GM12872 (cell line): ENCODE results near the gene SLIT3.

Experiments
- CTCF ChIP-seq: IDR thresholded peaks from 3 replicates; pipeline ENCODE4 v1.5.1; 2011; ENCODE audit warnings: low read depth, mild to moderate bottlenecking, low read length, moderate library complexity; ENCODE audit not compliant: insufficient read depth

The SLIT3 gene

DNA sequence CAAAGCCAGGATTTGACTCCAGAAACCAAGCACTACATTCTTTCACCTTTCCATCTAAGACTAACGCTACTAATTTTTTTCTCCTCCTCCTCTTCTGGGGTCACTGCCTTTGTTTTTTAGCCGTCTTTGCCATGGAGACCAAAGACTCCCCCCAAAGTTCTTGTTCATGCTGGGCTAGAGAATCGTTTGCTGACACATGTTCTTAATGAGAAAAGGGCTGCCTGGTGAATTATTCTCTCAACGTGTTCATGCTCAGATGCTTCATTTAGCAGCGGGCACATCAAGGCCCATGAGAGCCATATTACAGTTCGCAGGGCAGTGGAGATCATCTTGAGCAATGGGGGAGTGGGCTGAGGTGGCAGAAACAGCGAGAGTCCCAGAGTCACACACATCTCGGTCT is 134.9 kb downstream of the SLIT3 start:
- TF ChIP-seq CTCF = no peak

GRCh38 chr5:169165052-169165451 is 135.9 kb downstream of the SLIT3 start:
- no peak for TF ChIP-seq CTCF

- no peak for TF ChIP-seq CTCF
Observed at GRCh38 chr5:169164481-169164925, 136.4 kb downstream of the SLIT3 start.

- no peak for TF ChIP-seq CTCF
Observed at GRCh38 chr5:169162407-169162806, 138.5 kb downstream of the SLIT3 start.

GRCh38 chr5:169161022-169161680 is 139.8 kb downstream of the SLIT3 start:
- no peak for TF ChIP-seq CTCF

DNA sequence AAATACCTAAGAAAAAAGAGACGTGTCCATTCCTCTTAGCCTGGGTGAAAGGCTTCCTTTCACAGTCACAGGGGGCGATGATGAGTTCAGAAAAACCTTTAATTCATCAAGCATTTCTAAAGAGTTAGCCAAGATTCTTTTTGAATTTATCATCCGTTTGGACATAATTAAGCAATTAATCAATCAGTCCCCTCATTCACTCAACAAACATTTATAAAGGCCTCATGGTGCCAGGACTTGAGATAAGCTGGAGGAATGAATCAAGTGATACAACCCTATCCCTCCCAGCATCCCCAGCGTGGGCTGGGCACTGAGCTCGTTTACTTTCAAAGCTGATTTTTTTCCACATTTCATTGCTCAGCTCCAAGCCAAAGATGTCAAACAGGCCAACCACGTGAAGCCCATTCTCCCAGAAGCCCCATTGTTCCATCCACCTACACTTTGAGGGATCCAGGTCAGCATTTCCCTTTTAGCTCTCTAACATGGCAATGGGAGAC is 140.5 kb downstream of the SLIT3 start:
- TF ChIP-seq CTCF = no peak

DNA sequence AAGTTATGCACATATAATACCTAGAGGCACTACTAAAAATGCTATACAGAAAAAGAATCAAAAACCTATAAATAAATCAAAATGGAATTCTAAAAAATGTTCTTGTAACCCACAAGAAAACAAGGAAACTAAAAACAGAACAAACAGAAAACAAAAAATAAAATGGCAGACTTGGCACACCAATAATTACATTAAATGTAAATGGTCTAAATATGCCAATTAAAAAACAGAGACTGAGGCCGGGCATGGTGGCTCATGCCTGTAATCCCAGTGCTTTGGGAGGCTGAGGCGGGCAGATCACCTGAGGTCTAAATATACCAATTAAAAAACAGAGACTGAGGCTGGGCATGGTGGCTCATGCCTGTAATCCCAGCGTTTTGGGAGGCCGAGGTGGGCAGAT is 142.2 kb downstream of the SLIT3 start:
- TF ChIP-seq CTCF = no peak
